ENCODE measurements around the gene LSM7.
A peak's percentile ranks its signal among the peaks of the same experiment; 100 is the strongest.

GRCh38 chr19:2289714-2290435 is 38.5 kb downstream of the LSM7 start:
- TF ChIP-seq EZH2 (IDR thresholded peaks at IDR 0.05) (peak; percentile 10), POLR2AphosphoS5 (IDR thresholded peaks at IDR 0.05; ENCODE audit: borderline replicate concordance, low read depth, low read length) (no peak)

Measured in SK-N-MC (cell line).